ENCODE measurements around the gene SLC25A19.

- TF ChIP-seq CTCF (conservative IDR thresholded peaks at IDR 0.05) (no peak), EZH2 (IDR thresholded peaks at IDR 0.05; ENCODE audit: low read depth) (no peak)
These were observed 64.2 kb downstream of the SLC25A19 start for GRCh38 chr17:75225016-75225415.

Data from PC-9 (cell line).